SK-N-SH (cell line): ENCODE data around the gene WIPI1.

Experiments used
- CTCF ChIP-seq: fragments of 200-600 bp; sonication (generic); IDR thresholded peaks from 2 replicates; pipeline ENCODE4 v1.6.1; 2017; ENCODE audit warnings: antibody characterized with exemption, mild to moderate bottlenecking, moderate library complexity
- FOXJ3 ChIP-seq: sonication (generic); formaldehyde crosslinking; IDR thresholded peaks from 2 replicates; pipeline ENCODE4 v1.5.1; 2020; ENCODE audit warnings: mild to moderate bottlenecking, missing genetic modification reagents
- ZBTB33 ChIP-seq: IDR thresholded peaks from 2 replicates; pipeline ENCODE4 v1.4.0; 2012; ENCODE audit warnings: low read depth, borderline replicate concordance

GRCh38 chr17:68427575-68427974 lies 29.7 kb downstream of the WIPI1 start:
- no peak for TF ChIP-seq FOXJ3 (CRISPR knock-in tag)
- no peak for TF ChIP-seq ZBTB33
- no peak for TF ChIP-seq CTCF
